Ovary (tissue), 3 donors: ENCODE data around the gene CYP2C19.
"Not testable (repeated sequence)": the region's sequence is repeated elsewhere in the genome, so short reads cannot be mapped to it uniquely, and the experiment has no call there.

Experiments
- POLR2A ChIP-seq: fragments of 450-650 bp; IDR thresholded peaks from one replicate; pipeline ENCODE4 v1.6.1; 2017; ENCODE audit warnings: antibody characterized with exemption, mild to moderate bottlenecking, moderate library complexity
- TF ChIP-seq, protein P1 (sequence below), 3 donors: fragments of 450-650 bp in 2 of 3; fragments of 200-600 bp in 1 of 3; IDR thresholded peaks; one replicate each; pipeline versions ENCODE4 v1.5.1 to v1.8.0; 2016 to 2022; ENCODE audit warnings: antibody characterized with exemption in 3 of 3, mild to moderate bottlenecking in 1 of 3
- donor health status: DM: no; HTN: no; CAD: no.

- TF ChIP-seq, protein P1, sequence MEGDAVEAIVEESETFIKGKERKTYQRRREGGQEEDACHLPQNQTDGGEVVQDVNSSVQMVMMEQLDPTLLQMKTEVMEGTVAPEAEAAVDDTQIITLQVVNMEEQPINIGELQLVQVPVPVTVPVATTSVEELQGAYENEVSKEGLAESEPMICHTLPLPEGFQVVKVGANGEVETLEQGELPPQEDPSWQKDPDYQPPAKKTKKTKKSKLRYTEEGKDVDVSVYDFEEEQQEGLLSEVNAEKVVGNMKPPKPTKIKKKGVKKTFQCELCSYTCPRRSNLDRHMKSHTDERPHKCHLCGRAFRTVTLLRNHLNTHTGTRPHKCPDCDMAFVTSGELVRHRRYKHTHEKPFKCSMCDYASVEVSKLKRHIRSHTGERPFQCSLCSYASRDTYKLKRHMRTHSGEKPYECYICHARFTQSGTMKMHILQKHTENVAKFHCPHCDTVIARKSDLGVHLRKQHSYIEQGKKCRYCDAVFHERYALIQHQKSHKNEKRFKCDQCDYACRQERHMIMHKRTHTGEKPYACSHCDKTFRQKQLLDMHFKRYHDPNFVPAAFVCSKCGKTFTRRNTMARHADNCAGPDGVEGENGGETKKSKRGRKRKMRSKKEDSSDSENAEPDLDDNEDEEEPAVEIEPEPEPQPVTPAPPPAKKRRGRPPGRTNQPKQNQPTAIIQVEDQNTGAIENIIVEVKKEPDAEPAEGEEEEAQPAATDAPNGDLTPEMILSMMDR (IDR thresholded peaks at IDR 0.05) = not testable (repeated sequence)
- not testable (repeated sequence) for TF ChIP-seq POLR2A
These were observed 67.5 kb downstream of the CYP2C19 start for GRCh38 chr10:94830025-94830424.
